Mucosa of rectum (tissue), 2 donors: ENCODE results near the gene TSR1.
A peak's percentile ranks its signal among the peaks of the same experiment; 100 is the strongest.

Experiments
- H3K27ac ChIP-seq, 2 donors: one replicate each; pipeline ENCODE4 v1.7.0; 2013; ENCODE audit warnings: inconsistent platforms in 2 of 2, low read depth in 2 of 2, low read length in 2 of 2
- H3K27me3 ChIP-seq, 2 donors: one replicate each; pipeline ENCODE4 v1.7.0; 2013; ENCODE audit warnings: low read length in 2 of 2; ENCODE audit not compliant: control insufficient read depth in 2 of 2, insufficient read depth in 2 of 2
- H3K36me3 ChIP-seq, 2 donors: one replicate each; pipeline ENCODE4 v1.7.0; 2013; ENCODE audit warnings: low read length in 2 of 2; ENCODE audit not compliant: control insufficient read depth in 2 of 2, insufficient read depth in 2 of 2
- H3K4me1 ChIP-seq, 2 donors: one replicate each; pipeline ENCODE4 v1.7.0; 2013; ENCODE audit warnings: low read length in 2 of 2, mild to moderate bottlenecking in 1 of 2; ENCODE audit not compliant: control insufficient read depth in 2 of 2, insufficient read depth in 2 of 2
- H3K4me3 ChIP-seq, 2 donors: one replicate each; pipeline ENCODE4 v1.7.0; 2013; ENCODE audit warnings: low read length in 2 of 2
- H3K9ac ChIP-seq, 2 donors: one replicate each; pipeline ENCODE4 v1.7.0; 2013; ENCODE audit warnings: low read length in 2 of 2, low read depth in 1 of 2, mild to moderate bottlenecking in 1 of 2
- H3K9me3 ChIP-seq, 2 donors: one replicate each; pipeline ENCODE4 v1.7.0; 2013; ENCODE audit warnings: low read length in 2 of 2; ENCODE audit not compliant: control insufficient read depth in 2 of 2
- donor health status: healthy.
- donor health status: Normal muscosa, but diverticular disease.

Gene TSR1

DNA sequence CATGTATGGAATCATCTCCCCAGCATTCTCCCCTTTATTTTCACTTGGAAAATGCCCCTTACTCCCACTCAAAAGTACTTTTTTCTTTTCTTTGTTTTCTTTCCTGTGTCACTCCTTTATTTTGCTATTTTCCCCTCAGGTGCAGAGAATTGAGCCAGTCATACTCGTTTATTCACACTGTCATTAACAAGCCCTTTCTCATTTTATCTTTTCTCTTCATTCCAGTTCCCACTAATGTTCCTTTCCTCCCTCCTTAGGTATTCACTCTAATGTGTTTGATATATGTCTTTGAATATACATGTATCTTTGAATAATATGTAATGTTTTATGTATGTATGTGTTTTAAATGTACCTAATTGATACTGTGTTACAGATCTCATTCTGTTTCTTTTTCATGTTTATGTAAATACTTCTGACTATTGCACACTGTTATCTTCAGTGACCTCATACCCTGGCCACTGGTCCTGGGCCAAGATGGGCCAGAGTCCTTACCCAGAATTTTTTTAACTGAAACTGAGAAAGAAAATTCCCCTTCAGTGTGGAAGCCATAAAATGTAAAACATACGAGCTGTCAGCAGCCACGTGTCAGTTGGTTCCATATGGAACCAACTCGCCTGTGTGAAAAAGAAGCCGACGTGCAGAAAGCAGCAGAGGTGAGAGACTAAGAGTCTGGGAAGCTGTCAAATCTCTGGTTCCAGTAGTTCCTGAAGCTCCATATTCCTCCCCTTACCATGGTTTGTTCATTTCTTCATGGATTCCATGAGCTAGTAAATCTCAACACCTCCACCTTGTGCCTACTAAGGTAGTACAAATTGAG lies 26.7 kb downstream of the TSR1 start:
- no peaks in the 10 kb centered on the region for H3K27me3 ChIP-seq
- H3K4me3 ChIP-seq = no peak overlapping the region
- H3K27ac ChIP-seq = no peak overlapping the region
- no peaks in the 10 kb centered on the region for H3K36me3 ChIP-seq
- no peak overlapping the region for H3K9ac ChIP-seq
- no peaks in the 10 kb centered on the region for H3K9me3 ChIP-seq
- H3K4me1 ChIP-seq = no peaks in the 10 kb centered on the region

GRCh38 chr17:2304931-2305330 lies 31.3 kb downstream of the TSR1 start:
- Histone ChIP-seq H3K27ac (no peak overlapping the region), H3K36me3 (peaks cover 3 to 4% of the 10 kb centered on the region in 2 donors), H3K4me1 (peaks cover 4 to 10% of the 10 kb centered on the region in 2 donors), H3K4me3 (no peak overlapping the region), H3K27me3 (no peaks in the 10 kb centered on the region), H3K9me3 (no peaks in the 10 kb centered on the region), H3K9ac (no peak overlapping the region)

- Histone ChIP-seq H3K4me3 (peak within 1 kb of the TSS; percentile 89 to 90), H3K27me3 (no peaks in the 10 kb centered on the region), H3K9me3 (no peaks in the 10 kb centered on the region), H3K4me1 (peaks cover 4 to 10% of the 10 kb centered on the region in 2 donors), H3K9ac (peak within 1 kb of the TSS; percentile 85 to 89), H3K36me3 (peaks cover 7 to 18% of the 10 kb centered on the region in 2 donors), H3K27ac (peak within 1 kb of the TSS; percentile 91 to 92)
These were observed 32.8 kb downstream of the TSR1 start, which contains the start of the genes SMG6 and SRR for GRCh38 chr17:2303204-2304188. Gene SMG6 (minus strand): TSS chr17:2303785. CDS start chr17:2303720, 65 bp downstream. Gene SRR (plus strand): TSS chr17:2303950. CDS start chr17:2315561, 11,611 bp downstream.

DNA sequence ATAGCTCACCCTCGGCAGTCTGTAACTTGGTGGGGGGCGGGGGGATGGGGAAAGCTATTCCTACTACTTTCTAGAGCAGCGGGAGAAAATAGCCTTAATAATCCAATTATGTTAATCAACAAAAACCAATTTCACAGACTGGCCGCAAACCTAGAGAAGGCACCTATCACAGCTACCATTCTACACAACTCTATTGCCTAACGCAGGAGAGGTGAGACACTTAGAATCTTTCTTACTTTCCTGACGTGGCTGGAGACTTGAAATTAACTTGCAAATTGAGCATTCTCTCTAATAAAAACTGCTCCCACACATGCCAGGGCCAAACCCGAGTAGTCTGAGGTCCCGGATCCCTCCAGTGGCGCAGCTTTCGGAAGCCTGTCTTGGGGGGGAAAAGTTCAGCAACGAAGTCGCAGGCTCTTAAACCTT lies 33.5 kb downstream of the TSR1 start:
- H3K4me3 ChIP-seq = peak overlapping the region; percentile 86 to 90
- H3K9me3 ChIP-seq = no peaks in the 10 kb centered on the region
- peaks cover 4 to 10% of the 10 kb centered on the region in 2 donors for H3K4me1 ChIP-seq
- H3K27me3 ChIP-seq = no peaks in the 10 kb centered on the region
- peaks cover 7 to 18% of the 10 kb centered on the region in 2 donors for H3K36me3 ChIP-seq
- peak overlapping the region; percentile 91 to 92 for H3K27ac ChIP-seq
- H3K9ac ChIP-seq = peak overlapping the region; percentile 85 to 89

DNA sequence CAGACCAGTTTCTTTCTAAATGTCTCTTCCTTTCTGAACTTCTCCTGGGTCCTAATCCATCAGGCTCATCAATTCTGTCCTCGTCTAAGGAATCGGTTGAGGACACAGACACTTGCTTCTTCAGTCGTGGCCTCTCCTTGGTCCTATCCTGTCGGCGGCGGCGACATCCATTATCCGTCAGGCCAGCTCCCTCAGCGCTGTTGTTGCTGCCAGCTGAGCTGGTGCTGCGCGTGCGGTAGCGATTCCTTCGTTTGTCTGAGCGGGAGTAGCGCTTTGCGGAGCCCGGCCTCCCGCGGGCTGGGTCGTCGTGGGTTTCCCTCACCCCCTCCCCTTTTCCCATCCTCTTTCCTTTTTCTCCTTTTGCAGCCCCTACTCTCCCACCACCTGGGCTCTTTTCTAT lies 36.5 kb downstream of the TSR1 start:
- Histone ChIP-seq H3K4me3 (no peak overlapping the region), H3K36me3 (peaks cover 23 to 36% of the 10 kb centered on the region in 2 donors), H3K27ac (no peak overlapping the region), H3K4me1 (peaks cover 4 to 10% of the 10 kb centered on the region in 2 donors), H3K9ac (no peak overlapping the region), H3K9me3 (no peaks in the 10 kb centered on the region), H3K27me3 (no peaks in the 10 kb centered on the region)

GRCh38 chr17:2299136-2299535 lies 37.1 kb downstream of the TSR1 start:
- Histone ChIP-seq H3K36me3 (peaks cover 28 to 38% of the 10 kb centered on the region in 2 donors), H3K27ac (no peak overlapping the region), H3K4me1 (peaks cover 4 to 10% of the 10 kb centered on the region in 2 donors), H3K9me3 (no peaks in the 10 kb centered on the region), H3K4me3 (no peak overlapping the region), H3K27me3 (no peaks in the 10 kb centered on the region), H3K9ac (no peak overlapping the region)

DNA sequence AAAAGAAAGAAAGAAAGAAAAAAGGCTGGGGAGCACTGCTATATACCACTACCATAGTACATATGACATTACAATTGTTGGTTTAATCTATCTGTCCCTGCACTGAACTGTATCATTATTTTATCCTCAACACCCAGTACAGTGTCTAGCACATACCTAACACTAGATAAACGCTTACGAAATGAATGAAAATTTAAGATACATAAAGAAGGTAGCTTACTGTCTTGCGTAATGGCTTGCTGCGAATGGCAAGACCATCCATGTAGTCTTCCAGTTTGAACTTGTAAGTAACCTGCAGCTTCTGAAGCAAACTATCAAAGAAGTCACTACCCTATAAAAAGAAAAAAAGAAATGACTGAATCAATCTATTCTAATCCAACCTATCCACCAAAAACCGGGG lies 39.2 kb downstream of the TSR1 start:
- H3K36me3 ChIP-seq = peaks cover 37 to 56% of the 10 kb centered on the region in 2 donors
- peaks cover 0 to 1% of the 10 kb centered on the region in 2 donors for H3K4me1 ChIP-seq
- H3K27ac ChIP-seq = no peak overlapping the region
- H3K9me3 ChIP-seq = no peaks in the 10 kb centered on the region
- no peaks in the 10 kb centered on the region for H3K27me3 ChIP-seq
- no peak overlapping the region for H3K4me3 ChIP-seq
- no peak overlapping the region for H3K9ac ChIP-seq

- Histone ChIP-seq H3K9me3 (no peaks in the 10 kb centered on the region), H3K4me1 (no peaks in the 10 kb centered on the region), H3K27ac (no peak overlapping the region), H3K4me3 (no peak overlapping the region), H3K36me3 (peaks cover 44 to 62% of the 10 kb centered on the region in 2 donors), H3K27me3 (no peaks in the 10 kb centered on the region), H3K9ac (no peak overlapping the region)
These were observed 40.7 kb downstream of the TSR1 start for GRCh38 chr17:2295575-2295974.

- Histone ChIP-seq H3K4me1 (no peaks in the 10 kb centered on the region), H3K4me3 (no peak overlapping the region), H3K9ac (no peak overlapping the region), H3K9me3 (no peaks in the 10 kb centered on the region), H3K36me3 (peaks cover 42 to 61% of the 10 kb centered on the region in 2 donors), H3K27ac (no peak overlapping the region), H3K27me3 (no peaks in the 10 kb centered on the region)
These were observed 44.2 kb downstream of the TSR1 start for GRCh38 chr17:2292100-2292499.
